ENCODE measurements around the gene ATP6AP1. TPM values are rescaled to one million over a fixed set of nuclear protein-coding genes. Genes with fewer than 3 reads are reported as not detected.

ATP6AP1 gene
- total and polyA plus RNA-seq, 2 of the 13 experiments (the other 11 are each of a cell fraction or from before 2014, with no cell fraction given) = 56.7 to 110 TPM

DNA sequence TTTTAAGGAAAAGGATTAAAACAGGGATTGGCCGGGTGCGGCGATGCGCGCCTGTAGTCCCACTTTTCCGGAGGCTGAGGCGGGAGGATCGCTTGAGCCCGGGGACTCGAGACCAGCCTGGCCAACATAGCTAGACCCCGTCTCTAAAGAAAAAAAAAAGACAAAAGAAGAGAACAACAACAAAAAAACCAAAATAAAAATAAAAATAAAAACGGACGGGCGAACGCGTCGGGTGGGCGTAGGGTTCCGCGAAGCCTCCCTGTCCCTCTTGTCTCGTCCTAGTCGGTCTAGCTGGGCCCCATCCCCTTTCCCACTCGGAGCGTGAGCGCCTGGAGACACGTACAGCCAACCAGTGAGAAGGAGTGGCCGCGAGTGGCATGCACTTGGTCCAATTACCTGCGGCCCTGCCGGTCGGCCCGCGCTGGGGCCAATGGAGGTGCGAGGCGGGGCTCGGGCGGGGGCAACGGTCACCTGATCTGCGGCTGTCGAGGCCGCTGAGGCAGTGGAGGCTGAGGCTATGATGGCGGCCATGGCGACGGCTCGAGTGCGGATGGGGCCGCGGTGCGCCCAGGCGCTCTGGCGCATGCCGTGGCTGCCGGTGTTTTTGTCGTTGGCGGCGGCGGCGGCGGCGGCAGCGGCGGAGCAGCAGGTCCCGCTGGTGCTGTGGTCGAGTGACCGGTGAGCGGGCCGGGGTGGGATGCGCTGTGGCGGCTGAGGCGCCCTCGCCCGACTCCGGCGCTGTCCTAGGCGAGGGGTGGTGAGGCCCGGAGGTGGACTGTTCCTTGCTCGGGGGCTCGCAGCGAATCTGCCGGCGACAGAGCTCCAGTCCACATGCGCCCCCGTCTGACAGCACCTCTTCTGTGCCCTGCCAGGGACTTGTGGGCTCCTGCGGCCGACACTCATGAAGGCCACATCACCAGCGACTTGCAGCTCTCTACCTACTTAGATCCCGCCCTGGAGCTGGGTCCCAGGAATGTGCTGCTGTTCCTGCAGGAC, at the start of gene ATP6AP1 (continued):
- TF ChIP-seq, protein P1, sequence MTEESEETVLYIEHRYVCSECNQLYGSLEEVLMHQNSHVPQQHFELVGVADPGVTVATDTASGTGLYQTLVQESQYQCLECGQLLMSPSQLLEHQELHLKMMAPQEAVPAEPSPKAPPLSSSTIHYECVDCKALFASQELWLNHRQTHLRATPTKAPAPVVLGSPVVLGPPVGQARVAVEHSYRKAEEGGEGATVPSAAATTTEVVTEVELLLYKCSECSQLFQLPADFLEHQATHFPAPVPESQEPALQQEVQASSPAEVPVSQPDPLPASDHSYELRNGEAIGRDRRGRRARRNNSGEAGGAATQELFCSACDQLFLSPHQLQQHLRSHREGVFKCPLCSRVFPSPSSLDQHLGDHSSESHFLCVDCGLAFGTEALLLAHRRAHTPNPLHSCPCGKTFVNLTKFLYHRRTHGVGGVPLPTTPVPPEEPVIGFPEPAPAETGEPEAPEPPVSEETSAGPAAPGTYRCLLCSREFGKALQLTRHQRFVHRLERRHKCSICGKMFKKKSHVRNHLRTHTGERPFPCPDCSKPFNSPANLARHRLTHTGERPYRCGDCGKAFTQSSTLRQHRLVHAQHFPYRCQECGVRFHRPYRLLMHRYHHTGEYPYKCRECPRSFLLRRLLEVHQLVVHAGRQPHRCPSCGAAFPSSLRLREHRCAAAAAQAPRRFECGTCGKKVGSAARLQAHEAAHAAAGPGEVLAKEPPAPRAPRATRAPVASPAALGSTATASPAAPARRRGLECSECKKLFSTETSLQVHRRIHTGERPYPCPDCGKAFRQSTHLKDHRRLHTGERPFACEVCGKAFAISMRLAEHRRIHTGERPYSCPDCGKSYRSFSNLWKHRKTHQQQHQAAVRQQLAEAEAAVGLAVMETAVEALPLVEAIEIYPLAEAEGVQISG (CRISPR knock-in tag; IDR thresholded peaks at IDR 0.05) = 0 out of 2 replicates have a peak, but pooled peaks have one; percentile 38
- TF ChIP-seq NCOR1 (IDR thresholded peaks at IDR 0.05; ENCODE audit: borderline replicate concordance, low read length) (no peak; the same call in 1 of the 2 replicates), HNRNPK (IDR thresholded peaks at IDR 0.05; ENCODE audit: low read depth, low read length, poor library complexity, severe bottlenecking) (no peak), ARID2 (CRISPR knock-in tag; IDR thresholded peaks at IDR 0.05; ENCODE audit: borderline replicate concordance) (no peak), KDM5B (CRISPR knock-in tag; IDR thresholded peaks at IDR 0.05; ENCODE audit: borderline replicate concordance) (0 out of 2 replicates have a peak, but pooled peaks have one; percentile 57), STAG1 (CRISPR knock-in tag; IDR thresholded peaks at IDR 0.05) (no peak), RFX3 (CRISPR knock-in tag; IDR thresholded peaks at IDR 0.05) (no peak), PHB2 (IDR thresholded peaks at IDR 0.05; ENCODE audit: partially characterized antibody) (no peak), ZNF451 (CRISPR knock-in tag; IDR thresholded peaks at IDR 0.05) (no peak), FOXM1 (CRISPR knock-in tag; IDR thresholded peaks at IDR 0.05) (no peak)
- TF ChIP-seq, protein P2, sequence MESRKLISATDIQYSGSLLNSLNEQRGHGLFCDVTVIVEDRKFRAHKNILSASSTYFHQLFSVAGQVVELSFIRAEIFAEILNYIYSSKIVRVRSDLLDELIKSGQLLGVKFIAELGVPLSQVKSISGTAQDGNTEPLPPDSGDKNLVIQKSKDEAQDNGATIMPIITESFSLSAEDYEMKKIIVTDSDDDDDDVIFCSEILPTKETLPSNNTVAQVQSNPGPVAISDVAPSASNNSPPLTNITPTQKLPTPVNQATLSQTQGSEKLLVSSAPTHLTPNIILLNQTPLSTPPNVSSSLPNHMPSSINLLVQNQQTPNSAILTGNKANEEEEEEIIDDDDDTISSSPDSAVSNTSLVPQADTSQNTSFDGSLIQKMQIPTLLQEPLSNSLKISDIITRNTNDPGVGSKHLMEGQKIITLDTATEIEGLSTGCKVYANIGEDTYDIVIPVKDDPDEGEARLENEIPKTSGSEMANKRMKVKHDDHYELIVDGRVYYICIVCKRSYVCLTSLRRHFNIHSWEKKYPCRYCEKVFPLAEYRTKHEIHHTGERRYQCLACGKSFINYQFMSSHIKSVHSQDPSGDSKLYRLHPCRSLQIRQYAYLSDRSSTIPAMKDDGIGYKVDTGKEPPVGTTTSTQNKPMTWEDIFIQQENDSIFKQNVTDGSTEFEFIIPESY (CRISPR knock-in tag; IDR thresholded peaks at IDR 0.05) = no peak
- TF ChIP-seq, protein P3, sequence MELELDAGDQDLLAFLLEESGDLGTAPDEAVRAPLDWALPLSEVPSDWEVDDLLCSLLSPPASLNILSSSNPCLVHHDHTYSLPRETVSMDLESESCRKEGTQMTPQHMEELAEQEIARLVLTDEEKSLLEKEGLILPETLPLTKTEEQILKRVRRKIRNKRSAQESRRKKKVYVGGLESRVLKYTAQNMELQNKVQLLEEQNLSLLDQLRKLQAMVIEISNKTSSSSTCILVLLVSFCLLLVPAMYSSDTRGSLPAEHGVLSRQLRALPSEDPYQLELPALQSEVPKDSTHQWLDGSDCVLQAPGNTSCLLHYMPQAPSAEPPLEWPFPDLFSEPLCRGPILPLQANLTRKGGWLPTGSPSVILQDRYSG (CRISPR knock-in tag; IDR thresholded peaks at IDR 0.05) = no peak
- TF ChIP-seq, protein P4, sequence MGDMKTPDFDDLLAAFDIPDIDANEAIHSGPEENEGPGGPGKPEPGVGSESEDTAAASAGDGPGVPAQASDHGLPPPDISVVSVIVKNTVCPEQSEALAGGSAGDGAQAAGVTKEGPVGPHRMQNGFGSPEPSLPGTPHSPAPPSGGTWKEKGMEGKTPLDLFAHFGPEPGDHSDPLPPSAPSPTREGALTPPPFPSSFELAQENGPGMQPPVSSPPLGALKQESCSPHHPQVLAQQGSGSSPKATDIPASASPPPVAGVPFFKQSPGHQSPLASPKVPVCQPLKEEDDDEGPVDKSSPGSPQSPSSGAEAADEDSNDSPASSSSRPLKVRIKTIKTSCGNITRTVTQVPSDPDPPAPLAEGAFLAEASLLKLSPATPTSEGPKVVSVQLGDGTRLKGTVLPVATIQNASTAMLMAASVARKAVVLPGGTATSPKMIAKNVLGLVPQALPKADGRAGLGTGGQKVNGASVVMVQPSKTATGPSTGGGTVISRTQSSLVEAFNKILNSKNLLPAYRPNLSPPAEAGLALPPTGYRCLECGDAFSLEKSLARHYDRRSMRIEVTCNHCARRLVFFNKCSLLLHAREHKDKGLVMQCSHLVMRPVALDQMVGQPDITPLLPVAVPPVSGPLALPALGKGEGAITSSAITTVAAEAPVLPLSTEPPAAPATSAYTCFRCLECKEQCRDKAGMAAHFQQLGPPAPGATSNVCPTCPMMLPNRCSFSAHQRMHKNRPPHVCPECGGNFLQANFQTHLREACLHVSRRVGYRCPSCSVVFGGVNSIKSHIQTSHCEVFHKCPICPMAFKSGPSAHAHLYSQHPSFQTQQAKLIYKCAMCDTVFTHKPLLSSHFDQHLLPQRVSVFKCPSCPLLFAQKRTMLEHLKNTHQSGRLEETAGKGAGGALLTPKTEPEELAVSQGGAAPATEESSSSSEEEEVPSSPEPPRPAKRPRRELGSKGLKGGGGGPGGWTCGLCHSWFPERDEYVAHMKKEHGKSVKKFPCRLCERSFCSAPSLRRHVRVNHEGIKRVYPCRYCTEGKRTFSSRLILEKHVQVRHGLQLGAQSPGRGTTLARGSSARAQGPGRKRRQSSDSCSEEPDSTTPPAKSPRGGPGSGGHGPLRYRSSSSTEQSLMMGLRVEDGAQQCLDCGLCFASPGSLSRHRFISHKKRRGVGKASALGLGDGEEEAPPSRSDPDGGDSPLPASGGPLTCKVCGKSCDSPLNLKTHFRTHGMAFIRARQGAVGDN (CRISPR knock-in tag; IDR thresholded peaks at IDR 0.05) = peak; percentile 87
- TF ChIP-seq, protein P5, sequence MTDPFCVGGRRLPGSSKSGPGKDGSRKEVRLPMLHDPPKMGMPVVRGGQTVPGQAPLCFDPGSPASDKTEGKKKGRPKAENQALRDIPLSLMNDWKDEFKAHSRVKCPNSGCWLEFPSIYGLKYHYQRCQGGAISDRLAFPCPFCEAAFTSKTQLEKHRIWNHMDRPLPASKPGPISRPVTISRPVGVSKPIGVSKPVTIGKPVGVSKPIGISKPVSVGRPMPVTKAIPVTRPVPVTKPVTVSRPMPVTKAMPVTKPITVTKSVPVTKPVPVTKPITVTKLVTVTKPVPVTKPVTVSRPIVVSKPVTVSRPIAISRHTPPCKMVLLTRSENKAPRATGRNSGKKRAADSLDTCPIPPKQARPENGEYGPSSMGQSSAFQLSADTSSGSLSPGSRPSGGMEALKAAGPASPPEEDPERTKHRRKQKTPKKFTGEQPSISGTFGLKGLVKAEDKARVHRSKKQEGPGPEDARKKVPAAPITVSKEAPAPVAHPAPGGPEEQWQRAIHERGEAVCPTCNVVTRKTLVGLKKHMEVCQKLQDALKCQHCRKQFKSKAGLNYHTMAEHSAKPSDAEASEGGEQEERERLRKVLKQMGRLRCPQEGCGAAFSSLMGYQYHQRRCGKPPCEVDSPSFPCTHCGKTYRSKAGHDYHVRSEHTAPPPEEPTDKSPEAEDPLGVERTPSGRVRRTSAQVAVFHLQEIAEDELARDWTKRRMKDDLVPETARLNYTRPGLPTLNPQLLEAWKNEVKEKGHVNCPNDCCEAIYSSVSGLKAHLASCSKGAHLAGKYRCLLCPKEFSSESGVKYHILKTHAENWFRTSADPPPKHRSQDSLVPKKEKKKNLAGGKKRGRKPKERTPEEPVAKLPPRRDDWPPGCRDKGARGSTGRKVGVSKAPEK (CRISPR knock-in tag; IDR thresholded peaks at IDR 0.05; ENCODE audit: borderline replicate concordance) = no peak
